SK-N-MC (cell line): ENCODE data around the gene RAB7B.

Experiments used
- EZH2 ChIP-seq: fragments of 200-600 bp; sonication (generic); IDR thresholded peaks from one replicate; pipeline ENCODE4 v1.6.1; 2017; ENCODE audit warnings: antibody characterized with exemption
- POLR2AphosphoS5 ChIP-seq: IDR thresholded peaks from 2 replicates; pipeline ENCODE4 v1.6.1; 2012; ENCODE audit warnings: mild to moderate bottlenecking, low read depth, low read length, borderline replicate concordance

- TF ChIP-seq POLR2AphosphoS5: no peak
- no peak for TF ChIP-seq EZH2
These were observed 54.3 kb downstream of the RAB7B start for GRCh38 chr1:205948886-205949285.
